Smooth muscle cell (in vitro differentiated cells): ENCODE results near the gene HS3ST6. TPM values are rescaled to one million over a fixed set of nuclear protein-coding genes. Genes with fewer than 3 reads are reported as not detected.
A peak's percentile ranks its signal among the peaks of the same experiment; 100 is the strongest.
"Not testable (repeated sequence)": the region's sequence is repeated elsewhere in the genome, so short reads cannot be mapped to it uniquely, and the experiment has no call there.

ENCODE experiments used
- DNase-seq: peaks from one replicate; lab custom pipeline; 2025; ENCODE audit not compliant: unreplicated experiment; lab: John Stamatoyannopoulos, UW
- H2AFZ ChIP-seq: fragments of 200-600 bp; sonication (generic); 2 replicates; pipeline ENCODE4 v1.6.0; 2016; ENCODE audit warnings: antibody characterized with exemption, low read depth, mild to moderate bottlenecking
- H3F3A ChIP-seq: fragments of 200-600 bp; sonication (generic); 2 replicates; pipeline ENCODE4 v1.6.0; 2017; ENCODE audit warnings: antibody characterized with exemption, low read depth
- H3K27ac ChIP-seq: fragments of 200-600 bp; sonication (generic); 2 replicates; pipeline ENCODE4 v1.5.1; 2016; ENCODE audit warnings: low read depth, mild to moderate bottlenecking
- H3K27me3 ChIP-seq: fragments of 200-600 bp; sonication (generic); 2 replicates; pipeline ENCODE4 v1.6.1; 2016; ENCODE audit warnings: low read depth, mild to moderate bottlenecking
- H3K36me3 ChIP-seq: fragments of 200-600 bp; sonication (generic); 2 replicates; pipeline ENCODE4 v1.5.1; 2016; ENCODE audit warnings: low read depth
- H3K4me1 ChIP-seq: fragments of 200-600 bp; sonication (generic); 2 replicates; pipeline ENCODE4 v1.5.1; 2016; ENCODE audit warnings: low read depth
- H3K4me2 ChIP-seq: fragments of 200-600 bp; sonication (generic); 2 replicates; pipeline ENCODE4 v1.6.0; 2016; ENCODE audit warnings: mild to moderate bottlenecking
- H3K4me3 ChIP-seq: fragments of 200-600 bp; sonication (generic); 2 replicates; pipeline ENCODE4 v1.5.1; 2016; ENCODE audit warnings: mild to moderate bottlenecking
- H3K79me2 ChIP-seq: fragments of 200-600 bp; sonication (generic); 2 replicates; pipeline ENCODE4 v1.6.0; 2016; ENCODE audit warnings: low read depth, mild to moderate bottlenecking
- H3K9ac ChIP-seq: fragments of 200-600 bp; sonication (generic); 2 replicates; pipeline ENCODE4 v1.6.0; 2016; ENCODE audit warnings: low read depth
- H3K9me3 ChIP-seq: fragments of 200-600 bp; sonication (generic); replicated peaks from 2 replicates; pipeline ENCODE4 v1.5.1; 2016; ENCODE audit warnings: low read depth
- H4K20me1 ChIP-seq: fragments of 200-600 bp; sonication (generic); 2 replicates; pipeline ENCODE4 v1.6.0; 2016; ENCODE audit warnings: low read depth
- WGBS: methylation state at CpG from one replicate; pipeline ENCODE4 v1.1.7; 2016; ENCODE audit warnings: low lambda C conversion rate; 5-methylcytosine and 5-hydroxymethylcytosine counted together
- polyA plus RNA-seq: library from polyadenylated mRNA; unstranded; fragments of >200 nt; fragmentation: Nextera tagmentation; extraction: Ambion mirVana; gene quantifications from 2 replicates; pipeline ENCODE4 v1.2.1, GENCODE V29; 2016
- total RNA-seq: library from RNA; depleted of rRNA; stranded (reverse); fragments of >200 nt; gene quantifications from 2 replicates; pipeline ENCODE4 v1.2.3, GENCODE V29; 2014
- TF ChIP-seq, protein P1 (sequence below): fragments of 200-600 bp; sonication (generic); IDR thresholded peaks from 2 replicates; pipeline ENCODE4 v1.5.1; 2017; ENCODE audit warnings: borderline replicate concordance, mild to moderate bottlenecking, antibody characterized with exemption; ENCODE audit not compliant: insufficient read depth, poor library complexity, severe bottlenecking

The HS3ST6 gene
- total and polyA plus RNA-seq, 2 experiments from 2014 or later, result not detected

- H3K9ac ChIP-seq, result no peak overlapping the region
- no peak overlapping the region for H3K27ac ChIP-seq
- TF ChIP-seq, protein P1, sequence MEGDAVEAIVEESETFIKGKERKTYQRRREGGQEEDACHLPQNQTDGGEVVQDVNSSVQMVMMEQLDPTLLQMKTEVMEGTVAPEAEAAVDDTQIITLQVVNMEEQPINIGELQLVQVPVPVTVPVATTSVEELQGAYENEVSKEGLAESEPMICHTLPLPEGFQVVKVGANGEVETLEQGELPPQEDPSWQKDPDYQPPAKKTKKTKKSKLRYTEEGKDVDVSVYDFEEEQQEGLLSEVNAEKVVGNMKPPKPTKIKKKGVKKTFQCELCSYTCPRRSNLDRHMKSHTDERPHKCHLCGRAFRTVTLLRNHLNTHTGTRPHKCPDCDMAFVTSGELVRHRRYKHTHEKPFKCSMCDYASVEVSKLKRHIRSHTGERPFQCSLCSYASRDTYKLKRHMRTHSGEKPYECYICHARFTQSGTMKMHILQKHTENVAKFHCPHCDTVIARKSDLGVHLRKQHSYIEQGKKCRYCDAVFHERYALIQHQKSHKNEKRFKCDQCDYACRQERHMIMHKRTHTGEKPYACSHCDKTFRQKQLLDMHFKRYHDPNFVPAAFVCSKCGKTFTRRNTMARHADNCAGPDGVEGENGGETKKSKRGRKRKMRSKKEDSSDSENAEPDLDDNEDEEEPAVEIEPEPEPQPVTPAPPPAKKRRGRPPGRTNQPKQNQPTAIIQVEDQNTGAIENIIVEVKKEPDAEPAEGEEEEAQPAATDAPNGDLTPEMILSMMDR, result peak; percentile 12
- H3K4me3 ChIP-seq, result no peak overlapping the region
- no peaks in the 10 kb centered on the region for H3F3A ChIP-seq
- WGBS, result 70% methylated on average over 13 of the region's 13 CpGs
- no peak overlapping the region for H2AFZ ChIP-seq
- H4K20me1 ChIP-seq, result no peaks in the 10 kb centered on the region
- no peaks in the 10 kb centered on the region for H3K9me3 ChIP-seq
- H3K27me3 ChIP-seq, result no peaks in the 10 kb centered on the region
- H3K4me2 ChIP-seq, result no peak overlapping the region
- no peaks in the 10 kb centered on the region for H3K4me1 ChIP-seq
- no peak for DNase-seq
- no peaks in the 10 kb centered on the region for H3K36me3 ChIP-seq
- H3K79me2 ChIP-seq, result no peaks in the 10 kb centered on the region
Observed at GRCh38 chr16:1884155-1884760, 34.0 kb downstream of the HS3ST6 start.

DNA sequence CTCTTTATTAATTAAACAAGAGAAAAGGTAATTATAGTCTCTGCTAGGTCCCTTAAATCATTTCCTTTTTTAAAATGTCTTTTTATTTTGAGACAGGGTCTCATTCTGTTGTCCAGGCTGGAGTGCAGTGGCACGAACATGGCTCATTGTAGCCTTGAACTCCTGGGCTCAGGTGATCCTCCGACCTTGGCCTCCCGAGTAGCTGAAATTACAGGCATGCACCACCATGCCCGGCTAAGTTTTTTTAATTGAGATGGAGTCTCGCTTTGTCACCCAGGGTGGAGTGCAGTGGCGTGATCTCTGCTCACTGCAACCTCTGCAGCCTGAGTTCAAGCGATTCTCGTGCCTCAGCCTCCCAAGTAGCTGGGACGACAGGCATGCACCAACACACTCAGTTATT lies 37.0 kb downstream of the HS3ST6 start:
- DNase-seq, H3K36me3 ChIP-seq: not testable (repeated sequence)

GRCh38 chr16:1879477-1879876 lies 38.7 kb downstream of the HS3ST6 start:
- no peaks in the 10 kb centered on the region for H3K4me1 ChIP-seq
- H3K4me2 ChIP-seq, result no peak overlapping the region
- 74% methylated on average over 2 of the region's 2 CpGs for WGBS
- TF ChIP-seq, protein P1, result no peak
- H3K9me3 ChIP-seq, result no peaks in the 10 kb centered on the region
- H3K36me3 ChIP-seq, result no peaks in the 10 kb centered on the region
- H3F3A ChIP-seq, result no peaks in the 10 kb centered on the region
- H2AFZ ChIP-seq, result no peak overlapping the region
- DNase-seq, result no peak
- no peaks in the 10 kb centered on the region for H4K20me1 ChIP-seq
- no peaks in the 10 kb centered on the region for H3K79me2 ChIP-seq
- no peak overlapping the region for H3K27ac ChIP-seq
- H3K4me3 ChIP-seq, result no peak overlapping the region
- peaks cover 30% of the 10 kb centered on the region for H3K27me3 ChIP-seq
- H3K9ac ChIP-seq, result no peak overlapping the region

More for the DNA sequence above, 37.0 kb downstream of the HS3ST6 start:
- H3F3A ChIP-seq, H3K4me3 ChIP-seq, H3K27ac ChIP-seq, H3K4me1 ChIP-seq, H2AFZ ChIP-seq, H3K9me3 ChIP-seq, H3K79me2 ChIP-seq, H3K4me2 ChIP-seq, H3K9ac ChIP-seq, H4K20me1 ChIP-seq: not testable (repeated sequence)
- WGBS, result 91% methylated on average over 9 of the region's 9 CpGs
- H3K27me3 ChIP-seq, result peaks cover 19% of the 10 kb centered on the region

DNA sequence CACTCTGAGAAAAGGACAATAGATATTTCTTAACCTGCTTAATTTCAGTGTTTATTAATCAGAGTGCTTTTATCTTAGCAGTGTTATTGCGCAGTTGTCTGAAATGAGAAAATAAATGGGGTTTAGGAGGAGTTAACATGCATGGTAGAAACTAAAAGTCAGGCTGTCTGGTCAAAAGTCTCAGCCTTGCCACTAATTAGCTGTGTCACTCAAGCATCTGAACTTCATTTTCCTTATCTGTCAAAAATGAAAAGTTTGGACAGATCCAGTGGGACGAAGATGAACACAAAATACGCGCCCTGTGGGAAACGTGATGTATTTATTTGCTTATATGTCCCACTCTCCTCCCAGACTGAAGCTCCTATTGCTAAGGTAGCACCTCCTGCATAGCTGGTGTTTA lies 40.0 kb downstream of the HS3ST6 start:
- Histone ChIP-seq H3K79me2 (no peaks in the 10 kb centered on the region), H3K9me3 (no peaks in the 10 kb centered on the region), H3K9ac (no peak overlapping the region), H3K36me3 (no peaks in the 10 kb centered on the region), H3K4me1 (no peaks in the 10 kb centered on the region), H3K27me3 (peaks cover 37% of the 10 kb centered on the region), H3F3A (no peaks in the 10 kb centered on the region), H2AFZ (no peak overlapping the region), H3K4me2 (no peak overlapping the region), H3K27ac (no peak overlapping the region), H4K20me1 (no peaks in the 10 kb centered on the region), H3K4me3 (no peak overlapping the region)
- TF ChIP-seq, protein P1, result no peak
- WGBS, result 85% methylated on average over 5 of the region's 5 CpGs
- no peak for DNase-seq
